Esophagus muscularis mucosa (tissue), 4 donors: Measurements from ENCODE around the gene DOCK8. TPM values are rescaled to one million over a fixed set of nuclear protein-coding genes. Genes with fewer than 3 reads are reported as not detected.

ENCODE experiments used
- DNase-seq: peaks from one replicate; pipeline ENCODE4 v3.0.0-alpha.2; 2017; ENCODE audit errors: extremely low spot score
- H3K27ac ChIP-seq, 4 donors: fragments of 200-600 bp; sonication (generic); replicated peaks in 1 of 4; 1 replicate in 3 of 4; 2 replicates in 1 of 4; pipeline ENCODE4 v1.5.1; 2016 to 2019; ENCODE audit warnings: mild to moderate bottlenecking in 1 of 4
- H3K27me3 ChIP-seq, 4 donors: fragments of 200-600 bp; sonication (generic); one replicate each; pipeline versions ENCODE4 v1.5.1 to v1.6.0; 2016 to 2019
- H3K36me3 ChIP-seq, 4 donors: fragments of 200-600 bp; sonication (generic); one replicate each; pipeline ENCODE4 v1.5.1; 2016 to 2019
- H3K4me1 ChIP-seq, 4 donors: fragments of 200-600 bp; sonication (generic); one replicate each; pipeline ENCODE4 v1.5.1; 2016 to 2019
- H3K4me3 ChIP-seq, 4 donors: fragments of 200-600 bp; sonication (generic); 1 replicate in 2 of 4; 2 replicates in 2 of 4; pipeline ENCODE4 v1.5.1; 2016 to 2019; ENCODE audit warnings: mild to moderate bottlenecking in 4 of 4, moderate library complexity in 1 of 4
- H3K9me3 ChIP-seq, 4 donors: fragments of 200-600 bp; sonication (generic); 1 replicate in 3 of 4; 2 replicates in 1 of 4; pipeline ENCODE4 v1.5.1; 2016 to 2019
- CTCF ChIP-seq, 3 experiments: fragments of 200-600 bp in 2 of 3; fragments of 450-650 bp in 1 of 3; sonication (generic) in 2 of 3; IDR thresholded peaks; one replicate each; pipeline ENCODE4 v1.5.1; 2017 to 2019; ENCODE audit warnings: antibody characterized with exemption in 3 of 3, mild to moderate bottlenecking in 2 of 3, moderate library complexity in 1 of 3
- EP300 ChIP-seq: sonication (generic); formaldehyde crosslinking; IDR thresholded peaks from one replicate; pipeline ENCODE4 v1.6.1; 2017; ENCODE audit warnings: antibody characterized with exemption
- POLR2A ChIP-seq: fragments of 450-650 bp; IDR thresholded peaks from one replicate; pipeline ENCODE4 v1.6.1; 2017; ENCODE audit warnings: antibody characterized with exemption, moderate library complexity, mild to moderate bottlenecking, low read depth
- POLR2AphosphoS5 ChIP-seq, 2 donors: sonication (generic); formaldehyde crosslinking; IDR thresholded peaks; one replicate each; pipeline ENCODE4 v1.6.1; 2017; ENCODE audit warnings: antibody characterized with exemption in 2 of 2
- WGBS: methylation state at CpG from one replicate; pipeline ENCODE4 v1.1.5; 2018; 5-methylcytosine and 5-hydroxymethylcytosine counted together
- intact Hi-C: fragments of 100-400 bp; cut with DNase I; formaldehyde crosslinking; loops from one replicate; pipeline ENCODE4 v1.15.1; 2023
- total RNA-seq, 4 donors: library from RNA; depleted of rRNA; stranded (reverse); fragments of >200 nt; gene quantifications; one replicate each; pipeline versions ENCODE4 v1.1.0 to v1.2.1, GENCODE V29; 2016

DOCK8 gene
- total RNA-seq, 4 donors from 2014 or later: 45.1 to 72.8 (median 48.8) TPM

- Histone ChIP-seq H3K27ac (no peak overlapping the region), H3K9me3 (no peaks in the 10 kb centered on the region), H3K27me3 (no peaks in the 10 kb centered on the region), H3K36me3 (peaks cover 0 to 75% (median 36%) of the 10 kb centered on the region in 4 donors), H3K4me3 (no peak overlapping the region), H3K4me1 (peaks cover 0 to 9% (median 3%) of the 10 kb centered on the region in 4 donors)
- 98% methylated on average over 7 of the region's 7 CpGs for WGBS
- no peak for DNase-seq
- no peak for TF ChIP-seq CTCF (IDR thresholded peaks at IDR 0.05)
- TF ChIP-seq EP300: no peak
- no peak for TF ChIP-seq POLR2AphosphoS5 (IDR thresholded peaks at IDR 0.05)
- no peak for TF ChIP-seq POLR2A
- intact Hi-C loops: loop anchor here (10.0 kb wide), 3 partner anchors 225 to 415 kb away; no protein-coding TSS in a partner anchor
Observed at GRCh38 chr9:389758-390157, 175.1 kb downstream of the DOCK8 start.

GRCh38 chr9:392077-392804 lies 177.6 kb downstream of the DOCK8 start:
- TF ChIP-seq EP300: no peak
- no peak for TF ChIP-seq POLR2AphosphoS5 (IDR thresholded peaks at IDR 0.05)
- TF ChIP-seq CTCF (IDR thresholded peaks at IDR 0.05): no peak
- TF ChIP-seq POLR2A: no peak
- peaks cover 0 to 11% (median 4%) of the 10 kb centered on the region in 4 donors for H3K4me1 ChIP-seq
- no peak overlapping the region for H3K4me3 ChIP-seq
- H3K27me3 ChIP-seq: no peaks in the 10 kb centered on the region
- intact Hi-C loops: no loop called here
- no peak overlapping the region for H3K27ac ChIP-seq
- H3K36me3 ChIP-seq: peaks cover 0 to 86% (median 36%) of the 10 kb centered on the region in 4 donors
- WGBS: 89% methylated on average over 2 of the region's 2 CpGs
- H3K9me3 ChIP-seq: no peaks in the 10 kb centered on the region
- DNase-seq: no peak

- no peak for DNase-seq
- WGBS: 85% methylated on average over 3 of the region's 3 CpGs
- Histone ChIP-seq H3K9me3 (no peaks in the 10 kb centered on the region), H3K27me3 (no peaks in the 10 kb centered on the region), H3K27ac (no peak overlapping the region), H3K4me3 (no peak overlapping the region), H3K4me1 (peaks cover 0 to 11% (median 4%) of the 10 kb centered on the region in 4 donors), H3K36me3 (peaks cover 0 to 82% (median 38%) of the 10 kb centered on the region in 4 donors)
- intact Hi-C loops: no loop called here
- no peak for TF ChIP-seq CTCF (IDR thresholded peaks at IDR 0.05)
- no peak for TF ChIP-seq EP300
- TF ChIP-seq POLR2AphosphoS5 (IDR thresholded peaks at IDR 0.05): no peak
- no peak for TF ChIP-seq POLR2A
Observed at GRCh38 chr9:394347-395052, 179.8 kb downstream of the DOCK8 start.

- no peak for DNase-seq
- Histone ChIP-seq H3K36me3 (peaks cover 0 to 76% (median 31%) of the 10 kb centered on the region in 4 donors), H3K4me1 (peaks cover 0 to 11% (median 4%) of the 10 kb centered on the region in 4 donors), H3K27me3 (no peaks in the 10 kb centered on the region), H3K4me3 (no peak overlapping the region), H3K9me3 (no peaks in the 10 kb centered on the region), H3K27ac (no peak overlapping the region)
- intact Hi-C loops: no loop called here
- no peak for TF ChIP-seq POLR2AphosphoS5 (IDR thresholded peaks at IDR 0.05)
- TF ChIP-seq POLR2A: no peak
- TF ChIP-seq EP300: no peak
- no peak for TF ChIP-seq CTCF (IDR thresholded peaks at IDR 0.05)
- WGBS: 94% methylated on average over 3 of the region's 3 CpGs
Observed at GRCh38 chr9:396396-396795, 181.7 kb downstream of the DOCK8 start.
